AG10803 (cell line): Measurements from ENCODE around the gene TNFRSF1B.

Experiments
- DNase-seq: peaks from one replicate; pipeline ENCODE4 v3.0.0; 2010; ENCODE audit warnings: low read depth
- H3K4me3 ChIP-seq: 2 replicates; pipeline ENCODE4 v1.5.1; 2011; ENCODE audit warnings: mild to moderate bottlenecking, low read length, control low read depth
- CTCF ChIP-seq: conservative IDR thresholded peaks from 2 replicates; pipeline ENCODE4 v1.5.1; 2011; ENCODE audit warnings: mild to moderate bottlenecking, low read length, control low read depth, inconsistent platforms

Gene TNFRSF1B

GRCh38 chr1:12147201-12147701 is 19.5 kb upstream of the TNFRSF1B start:
- TF ChIP-seq CTCF = no peak
- no peak overlapping the region for H3K4me3 ChIP-seq
- no peak for DNase-seq

- DNase-seq = no peak
- no peak overlapping the region for H3K4me3 ChIP-seq
- no peak for TF ChIP-seq CTCF
Observed at GRCh38 chr1:12148160-12148957, 18.4 kb upstream of the TNFRSF1B start.

GRCh38 chr1:12148958-12149790 is 17.6 kb upstream of the TNFRSF1B start:
- DNase-seq = no peak
- TF ChIP-seq CTCF = no peak
- H3K4me3 ChIP-seq = no peak overlapping the region

- TF ChIP-seq CTCF = no peak
- DNase-seq = no peak
- H3K4me3 ChIP-seq = no peak overlapping the region
Observed at GRCh38 chr1:12149791-12150175, 17.0 kb upstream of the TNFRSF1B start.

- no peak for TF ChIP-seq CTCF
- H3K4me3 ChIP-seq = no peak overlapping the region
- no peak for DNase-seq
Observed at GRCh38 chr1:12150456-12151200, 16.2 kb upstream of the TNFRSF1B start.

- no peak for TF ChIP-seq CTCF
- no peak for DNase-seq
- no peak overlapping the region for H3K4me3 ChIP-seq
Observed at GRCh38 chr1:12151465-12151864, 15.3 kb upstream of the TNFRSF1B start.
